Measurements from ENCODE around the gene CD9. TPM values are rescaled to one million over a fixed set of nuclear protein-coding genes. Genes with fewer than 3 reads are reported as not detected.

Gene CD9
- total and polyA plus RNA-seq, 2 of the 8 experiments (the other 6 are each of a cell fraction or from before 2014, with no cell fraction given): 168 to 319 TPM

DNA sequence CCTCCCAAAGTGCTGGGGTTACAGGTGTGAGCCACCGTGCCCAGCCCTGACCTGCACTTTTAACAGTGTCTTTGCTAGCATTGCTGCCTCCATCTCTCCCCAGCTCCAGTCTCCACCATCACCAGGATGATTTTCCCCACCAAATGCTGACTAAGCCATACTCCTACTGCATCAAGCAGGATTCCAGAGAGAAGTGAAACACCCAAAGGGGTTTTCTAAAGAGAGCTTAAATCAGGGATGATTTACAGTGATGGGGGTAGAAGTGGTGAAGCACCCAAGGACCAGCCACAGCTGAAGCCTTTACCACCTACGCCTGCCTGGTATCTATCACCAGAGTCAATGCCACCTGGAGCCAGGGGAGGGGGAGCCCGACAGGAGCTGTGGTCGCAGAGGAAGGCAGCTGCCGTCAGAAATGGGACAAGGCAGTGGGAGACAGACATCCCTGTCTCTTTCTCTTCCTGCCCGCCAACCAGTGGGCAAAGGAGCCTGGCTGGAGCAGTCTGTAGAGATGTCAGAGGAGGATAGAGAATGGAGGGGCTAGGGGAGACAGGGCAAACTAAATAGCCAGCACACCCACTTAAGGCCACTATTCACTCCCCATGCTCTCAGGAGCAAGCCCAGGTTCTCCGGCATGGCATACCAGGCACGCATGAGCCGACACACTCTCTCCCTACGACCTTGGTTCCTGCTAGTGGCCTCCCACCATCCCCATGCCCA, 22.4 kb upstream of the CD9 start:
- no peak overlapping the region for H3K9ac ChIP-seq (replicated peaks in 1 of 4; ENCODE audit: extremely low read depth in 1 of 4, low read depth in 3 of 4, low read length in 3 of 4)
- H3K9me3 ChIP-seq (ENCODE audit: insufficient read depth in 2 of 2, low read depth in 1 of 2, low read length in 1 of 2): no peaks in the 10 kb centered on the region; a peak in 1 of 4 replicates
- ChIA-PET POLR2A (ENCODE audit: partially characterized antibody) (interaction anchor here (0.8 to 1.7 kb wide), 2 partner anchors 12 to 37 kb away, joined by 3 to 7 read pairs; no protein-coding TSS in a partner anchor), CTCF (ENCODE audit: partially characterized antibody) (interaction anchor here (1.9 to 2.8 kb wide), 2 partner anchors 10 to 17 kb away, joined by 10 to 16 read pairs; no protein-coding TSS in a partner anchor)
- no peak overlapping the region for H3K56ac ChIP-seq (replicated peaks; ENCODE audit: insufficient read length, low read depth, low read length)
- H3K27ac ChIP-seq (ENCODE audit: low read depth, low read length): no peak overlapping the region
- no peak overlapping the region for H3K14ac ChIP-seq (ENCODE audit: insufficient read length)
- no peak overlapping the region for H4K8ac ChIP-seq (ENCODE audit: extremely low read depth, insufficient read depth, low read length)
- H2BK20ac ChIP-seq (ENCODE audit: low read length): no peak overlapping the region
- H3K79me1 ChIP-seq (ENCODE audit: low read depth, low read length): no peaks in the 10 kb centered on the region
- H4K20me1 ChIP-seq (replicated peaks in 1 of 2; ENCODE audit: control insufficient read depth in 1 of 2, insufficient read depth in 2 of 2, low read length in 2 of 2): peaks cover 0 to 2% of the 10 kb centered on the region in 2 experiments
- H2BK15ac ChIP-seq (ENCODE audit: low read length): no peak overlapping the region
- no peak overlapping the region for H3K23ac ChIP-seq (ENCODE audit: insufficient read length)
- H2AFZ ChIP-seq (ENCODE audit: low read length): no peak overlapping the region
- FAIRE-seq (no peak), DNase-seq (ENCODE audit: low read depth in 1 of 2, low spot score in 2 of 2) (no peak)
- H4K91ac ChIP-seq (replicated peaks; ENCODE audit: insufficient read length, low read length): no peak overlapping the region
- no peak overlapping the region for H3K18ac ChIP-seq (ENCODE audit: extremely low read depth, low read length)
- no peaks in the 10 kb centered on the region for H3K36me3 ChIP-seq (ENCODE audit: control insufficient read depth in 2 of 4, insufficient read depth in 4 of 4, low read length in 3 of 4)
- H3K4me3 ChIP-seq (ENCODE audit: extremely low read depth in 1 of 4, insufficient read depth in 2 of 4, low read depth in 3 of 4, low read length in 4 of 4): no peak overlapping the region
- no peak overlapping the region for H2BK120ac ChIP-seq (replicated peaks; ENCODE audit: low read depth, low read length)
- 90% methylated on average over 10 of the region's 10 CpGs; no CpG with 5 or more reads in 1 of the 2 experiments for WGBS, 2 experiments (ENCODE audit: extremely low coverage in 1 of 2, insufficient coverage in 1 of 2, insufficient read length in 1 of 2, insufficient replicate concordance in 2 of 2, low coverage in 1 of 2, low lambda C conversion rate in 2 of 2, missing lambda C conversion rate in 1 of 2)
- no peak overlapping the region for H2BK5ac ChIP-seq (ENCODE audit: low read depth, low read length)
- no peaks in the 10 kb centered on the region for H3K79me2 ChIP-seq (ENCODE audit: control insufficient read depth in 1 of 2, insufficient read depth in 2 of 2, low read length in 2 of 2)
- H2AK5ac ChIP-seq (ENCODE audit: low read depth, low read length): no peak overlapping the region; the same call in 1 of the 2 replicates
- no peak overlapping the region for H4K5ac ChIP-seq (ENCODE audit: insufficient read length, low read depth, low read length)
- H3K4me2 ChIP-seq (ENCODE audit: insufficient read depth in 1 of 2, low read depth in 2 of 2, low read length in 2 of 2): no peak overlapping the region
- no peak overlapping the region for H2BK12ac ChIP-seq (ENCODE audit: low read depth, low read length)
- H3K4ac ChIP-seq (replicated peaks; ENCODE audit: insufficient read length, low read depth, low read length): no peak overlapping the region
- H3K27me3 ChIP-seq (replicated peaks in 1 of 4; ENCODE audit: control insufficient read depth in 3 of 4, extremely low read depth in 1 of 4, insufficient read depth in 3 of 4, low read length in 3 of 4): no peaks in the 10 kb centered on the region
- peaks cover 0 to 12% (median 1%) of the 10 kb centered on the region in 4 experiments; a peak in 5 of 7 replicates for H3K4me1 ChIP-seq (replicated peaks in 1 of 4; ENCODE audit: control insufficient read depth in 3 of 4, insufficient read depth in 4 of 4, low read length in 3 of 4)
- H3K23me2 ChIP-seq (ENCODE audit: low read depth, low read length): peaks cover 7% of the 10 kb centered on the region; the same call in 1 of the 2 replicates

Measured in H1 (cell line).